GM23338 (cell line): ENCODE results near the gene ANKUB1. TPM values are rescaled to one million over a fixed set of nuclear protein-coding genes. Genes with fewer than 3 reads are reported as not detected.
A peak's percentile ranks its signal among the peaks of the same experiment; 100 is the strongest.

Experiments used
- ATAC-seq: fragments of 200-7000 bp; cut with Tn5 transposase; 3 replicates; pipeline ENCODE4 v1.9.1; 2020
- DNase-seq: peaks from one replicate; pipeline ENCODE4 v3.0.0-alpha.2; 2015; ENCODE audit warnings: low spot score
- H2AFZ ChIP-seq: fragments of 200-600 bp; sonication (generic); 2 replicates; pipeline ENCODE4 v1.8.0; 2016; ENCODE audit warnings: antibody characterized with exemption, mild to moderate bottlenecking, moderate library complexity
- H3F3A ChIP-seq: fragments of 200-600 bp; sonication (generic); replicated peaks from 2 replicates; pipeline ENCODE4 v1.8.0; 2017; ENCODE audit warnings: antibody characterized with exemption, mixed run types, low read depth
- H3K27ac ChIP-seq: fragments of 200-600 bp; sonication (generic); 2 replicates; pipeline ENCODE4 v1.6.1; 2016; ENCODE audit warnings: low read depth
- H3K27me3 ChIP-seq: fragments of 200-600 bp; sonication (generic); 2 replicates; pipeline ENCODE4 v1.8.0; 2016; ENCODE audit warnings: mild to moderate bottlenecking, mixed run types, moderate library complexity; ENCODE audit not compliant: insufficient read depth
- H3K36me3 ChIP-seq: fragments of 200-600 bp; sonication (generic); 2 replicates; pipeline ENCODE4 v1.8.0; 2016; ENCODE audit warnings: mild to moderate bottlenecking; ENCODE audit not compliant: insufficient read depth
- H3K4me1 ChIP-seq: fragments of 200-600 bp; sonication (generic); 2 replicates; pipeline ENCODE4 v1.8.0; 2016; ENCODE audit warnings: mild to moderate bottlenecking, moderate library complexity; ENCODE audit not compliant: insufficient read depth
- H3K4me2 ChIP-seq: fragments of 200-600 bp; sonication (generic); 2 replicates; pipeline ENCODE4 v1.7.1; 2017; ENCODE audit warnings: mixed run types
- H3K4me3 ChIP-seq: fragments of 200-600 bp; sonication (generic); 2 replicates; pipeline ENCODE4 v1.6.1; 2016; ENCODE audit warnings: mixed run types
- H3K79me2 ChIP-seq: fragments of 200-600 bp; sonication (generic); replicated peaks from 2 replicates; pipeline ENCODE4 v1.8.0; 2017; ENCODE audit warnings: mild to moderate bottlenecking; ENCODE audit not compliant: insufficient read depth
- H3K9me2 ChIP-seq: fragments of 200-600 bp; sonication (generic); 2 replicates; pipeline ENCODE4 v1.8.0; 2017; ENCODE audit not compliant: insufficient read depth
- H4K20me1 ChIP-seq: fragments of 200-600 bp; sonication (generic); replicated peaks from 2 replicates; pipeline ENCODE4 v1.8.0; 2017; ENCODE audit warnings: mild to moderate bottlenecking; ENCODE audit not compliant: insufficient read depth
- H3K27ac Mint-ChIP-seq: 2 replicates; pipeline ENCODE4 v1.8.0; 2020; ENCODE audit warnings: inconsistent platforms, mild to moderate bottlenecking, moderate library complexity, mixed read lengths
- H3K27me3 Mint-ChIP-seq: 3 replicates; pipeline ENCODE4 v1.8.0; 2022; ENCODE audit warnings: low read depth, mild to moderate bottlenecking, moderate library complexity, mixed read lengths, inconsistent platforms; ENCODE audit not compliant: insufficient read depth, poor library complexity
- H3K36me3 Mint-ChIP-seq: 3 replicates; pipeline ENCODE4 v1.8.0; 2021; ENCODE audit warnings: low read depth, mild to moderate bottlenecking, inconsistent platforms, moderate library complexity, mixed read lengths
- H3K4me1 Mint-ChIP-seq: 3 replicates; pipeline ENCODE4 v1.8.0; 2020; ENCODE audit warnings: mild to moderate bottlenecking, inconsistent platforms, mixed read lengths
- H3K4me3 Mint-ChIP-seq: 3 replicates; pipeline ENCODE4 v1.8.0; 2021; ENCODE audit warnings: moderate library complexity, mild to moderate bottlenecking, inconsistent platforms, mixed read lengths
- H3K9me3 Mint-ChIP-seq: 3 replicates; pipeline ENCODE4 v1.8.0; 2020; ENCODE audit warnings: moderate library complexity, mild to moderate bottlenecking, inconsistent platforms, mixed read lengths
- CREB1 ChIP-seq: fragments of 250-450 bp; sonication (Bioruptor Pico); IDR thresholded peaks from 2 replicates; pipeline ENCODE4 v1.5.0; 2020; ENCODE audit warnings: low read depth, mild to moderate bottlenecking, moderate library complexity
- EZH2 ChIP-seq: fragments of 200-600 bp; sonication (generic); IDR thresholded peaks from one replicate; pipeline ENCODE4 v1.8.0; 2017; ENCODE audit warnings: antibody characterized with exemption, mild to moderate bottlenecking, low read depth; ENCODE audit not compliant: unreplicated experiment
- EZH2phosphoT487 ChIP-seq: fragments of 200-600 bp; sonication (generic); IDR thresholded peaks from one replicate; pipeline ENCODE4 v1.8.1; 2018; ENCODE audit warnings: antibody characterized with exemption; ENCODE audit not compliant: unreplicated experiment
- JUNB ChIP-seq: IDR thresholded peaks from one replicate; pipeline ENCODE4 v1.6.1; 2016; ENCODE audit warnings: antibody characterized with exemption; ENCODE audit not compliant: unreplicated experiment
- NANOG ChIP-seq: IDR thresholded peaks from 2 replicates; pipeline ENCODE4 v1.6.1; 2016; ENCODE audit warnings: antibody characterized with exemption, borderline replicate concordance
- POLR2AphosphoS5 ChIP-seq: IDR thresholded peaks from 2 replicates; pipeline ENCODE4 v1.6.1; 2016; ENCODE audit warnings: antibody characterized with exemption, low read depth
- STAT1 ChIP-seq: IDR thresholded peaks from one replicate; pipeline ENCODE4 v1.6.1; 2016; ENCODE audit warnings: antibody characterized with exemption; ENCODE audit not compliant: unreplicated experiment
- ZNF114 ChIP-seq: fragments of 250-450 bp; sonication (Bioruptor Pico); IDR thresholded peaks from 2 replicates; pipeline ENCODE4 v1.5.0; 2020; ENCODE audit warnings: mild to moderate bottlenecking, moderate library complexity
- ZNF331 ChIP-seq: fragments of 250-450 bp; sonication (Bioruptor Pico); IDR thresholded peaks from 2 replicates; pipeline ENCODE4 v1.5.0; 2020; ENCODE audit warnings: low read depth, mild to moderate bottlenecking, moderate library complexity
- polyA plus RNA-seq: library from polyadenylated mRNA; unstranded; fragments of >200 nt; fragmentation: Nextera tagmentation; extraction: Ambion mirVana; gene quantifications from 2 replicates; pipeline ENCODE4 v1.2.1, GENCODE V29; 2016
- total RNA-seq: library from RNA; depleted of rRNA; stranded (reverse); fragments of >200 nt; shearing (Covaris generic); gene quantifications from 2 replicates; pipeline ENCODE4 v1.2.3, GENCODE V29; 2014
- TF ChIP-seq, protein P1 (sequence below), 2 experiments: fragments of 200-600 bp in 1 of 2; sonication (generic) in 1 of 2; conservative IDR thresholded peaks; 2 replicates each; pipeline versions ENCODE4 v1.5.1 to v1.6.1; 2016 to 2017; ENCODE audit warnings: antibody characterized with exemption in 2 of 2, low read depth in 2 of 2, mild to moderate bottlenecking in 2 of 2, moderate library complexity in 1 of 2
- TF ChIP-seq, protein P2 (sequence below): IDR thresholded peaks from one replicate; pipeline ENCODE4 v1.6.1; 2018; ENCODE audit warnings: antibody characterized with exemption; ENCODE audit not compliant: unreplicated experiment
- TF ChIP-seq, protein P3 (sequence below): IDR thresholded peaks from 2 replicates; pipeline ENCODE4 v1.6.1; 2016; ENCODE audit warnings: antibody characterized with exemption
- TF ChIP-seq, protein P4 (sequence below): fragments of 250-450 bp; sonication (Bioruptor Pico); IDR thresholded peaks from 2 replicates; pipeline ENCODE4 v1.5.0; 2020; ENCODE audit warnings: mild to moderate bottlenecking, moderate library complexity

Gene ANKUB1
- total and polyA plus RNA-seq, 2 experiments from 2014 or later = not detected

DNA sequence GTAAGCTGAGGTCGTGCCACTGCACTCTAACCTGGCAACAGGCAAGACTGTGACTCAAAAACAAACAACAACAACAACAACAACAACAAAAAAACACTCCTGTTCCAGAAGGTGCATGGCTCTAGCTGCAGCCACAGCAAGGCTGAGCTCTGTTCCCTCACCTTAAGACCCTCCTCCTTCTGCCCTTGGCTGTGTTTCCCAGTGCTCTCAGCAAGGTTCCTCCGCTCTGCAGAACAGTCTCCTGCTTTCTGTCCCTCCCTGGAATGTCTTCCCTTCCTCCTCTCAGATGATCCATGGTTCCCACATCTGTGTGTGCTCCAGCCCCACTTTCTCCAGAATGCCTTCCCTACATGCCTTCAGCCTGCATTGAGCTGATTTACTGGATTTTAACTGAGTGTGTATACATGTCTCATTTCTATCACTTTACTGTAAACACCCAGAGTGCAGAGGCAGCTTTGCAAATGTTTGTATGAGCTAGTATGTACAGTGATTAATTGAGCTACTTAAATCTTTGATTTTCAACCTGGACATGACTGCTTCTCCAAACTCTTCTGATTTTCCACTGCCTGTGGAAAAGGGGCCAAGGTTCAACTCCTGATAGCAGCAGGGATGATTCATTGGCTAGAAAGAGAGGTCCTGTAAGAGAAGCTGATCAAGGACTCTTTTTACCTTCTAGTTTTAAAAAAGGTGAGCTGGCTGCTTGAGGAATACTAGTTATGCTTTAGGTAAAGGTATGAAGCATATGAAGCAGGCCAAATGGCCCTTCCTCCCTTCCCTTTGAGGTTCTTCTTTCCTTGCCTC, 14.7 kb downstream of the ANKUB1 start:
- Mint-ChIP-seq H3K27ac (no peak overlapping the region), H3K27me3 (peaks cover 1% of the 10 kb centered on the region), H3K4me3 (no peak overlapping the region), H3K4me1 (peaks cover 7% of the 10 kb centered on the region; the same call in 2 of the 3 replicates), H3K36me3 (no peaks in the 10 kb centered on the region), H3K9me3 (no peaks in the 10 kb centered on the region)
- Histone ChIP-seq H4K20me1 (no peaks in the 10 kb centered on the region), H3F3A (no peaks in the 10 kb centered on the region), H2AFZ (no peak overlapping the region), H3K4me2 (no peak overlapping the region), H3K36me3 (no peaks in the 10 kb centered on the region), H3K9me2 (no peaks in the 10 kb centered on the region), H3K4me3 (no peak overlapping the region), H3K4me1 (no peaks in the 10 kb centered on the region), H3K27ac (no peak overlapping the region), H3K27me3 (no peaks in the 10 kb centered on the region), H3K79me2 (no peaks in the 10 kb centered on the region)
- DNase-seq (peak; percentile 7), ATAC-seq (peak; percentile 65)
- TF ChIP-seq JUNB = no peak
- TF ChIP-seq POLR2AphosphoS5 = no peak
- TF ChIP-seq EZH2 = no peak
- TF ChIP-seq ZNF114 = no peak
- TF ChIP-seq, protein P1, sequence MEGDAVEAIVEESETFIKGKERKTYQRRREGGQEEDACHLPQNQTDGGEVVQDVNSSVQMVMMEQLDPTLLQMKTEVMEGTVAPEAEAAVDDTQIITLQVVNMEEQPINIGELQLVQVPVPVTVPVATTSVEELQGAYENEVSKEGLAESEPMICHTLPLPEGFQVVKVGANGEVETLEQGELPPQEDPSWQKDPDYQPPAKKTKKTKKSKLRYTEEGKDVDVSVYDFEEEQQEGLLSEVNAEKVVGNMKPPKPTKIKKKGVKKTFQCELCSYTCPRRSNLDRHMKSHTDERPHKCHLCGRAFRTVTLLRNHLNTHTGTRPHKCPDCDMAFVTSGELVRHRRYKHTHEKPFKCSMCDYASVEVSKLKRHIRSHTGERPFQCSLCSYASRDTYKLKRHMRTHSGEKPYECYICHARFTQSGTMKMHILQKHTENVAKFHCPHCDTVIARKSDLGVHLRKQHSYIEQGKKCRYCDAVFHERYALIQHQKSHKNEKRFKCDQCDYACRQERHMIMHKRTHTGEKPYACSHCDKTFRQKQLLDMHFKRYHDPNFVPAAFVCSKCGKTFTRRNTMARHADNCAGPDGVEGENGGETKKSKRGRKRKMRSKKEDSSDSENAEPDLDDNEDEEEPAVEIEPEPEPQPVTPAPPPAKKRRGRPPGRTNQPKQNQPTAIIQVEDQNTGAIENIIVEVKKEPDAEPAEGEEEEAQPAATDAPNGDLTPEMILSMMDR (conservative IDR thresholded peaks at IDR 0.05; ENCODE audit: low read depth in 2 of 2) = no peak
- no peak for TF ChIP-seq EZH2phosphoT487
- no peak for TF ChIP-seq NANOG
- TF ChIP-seq, protein P2, sequence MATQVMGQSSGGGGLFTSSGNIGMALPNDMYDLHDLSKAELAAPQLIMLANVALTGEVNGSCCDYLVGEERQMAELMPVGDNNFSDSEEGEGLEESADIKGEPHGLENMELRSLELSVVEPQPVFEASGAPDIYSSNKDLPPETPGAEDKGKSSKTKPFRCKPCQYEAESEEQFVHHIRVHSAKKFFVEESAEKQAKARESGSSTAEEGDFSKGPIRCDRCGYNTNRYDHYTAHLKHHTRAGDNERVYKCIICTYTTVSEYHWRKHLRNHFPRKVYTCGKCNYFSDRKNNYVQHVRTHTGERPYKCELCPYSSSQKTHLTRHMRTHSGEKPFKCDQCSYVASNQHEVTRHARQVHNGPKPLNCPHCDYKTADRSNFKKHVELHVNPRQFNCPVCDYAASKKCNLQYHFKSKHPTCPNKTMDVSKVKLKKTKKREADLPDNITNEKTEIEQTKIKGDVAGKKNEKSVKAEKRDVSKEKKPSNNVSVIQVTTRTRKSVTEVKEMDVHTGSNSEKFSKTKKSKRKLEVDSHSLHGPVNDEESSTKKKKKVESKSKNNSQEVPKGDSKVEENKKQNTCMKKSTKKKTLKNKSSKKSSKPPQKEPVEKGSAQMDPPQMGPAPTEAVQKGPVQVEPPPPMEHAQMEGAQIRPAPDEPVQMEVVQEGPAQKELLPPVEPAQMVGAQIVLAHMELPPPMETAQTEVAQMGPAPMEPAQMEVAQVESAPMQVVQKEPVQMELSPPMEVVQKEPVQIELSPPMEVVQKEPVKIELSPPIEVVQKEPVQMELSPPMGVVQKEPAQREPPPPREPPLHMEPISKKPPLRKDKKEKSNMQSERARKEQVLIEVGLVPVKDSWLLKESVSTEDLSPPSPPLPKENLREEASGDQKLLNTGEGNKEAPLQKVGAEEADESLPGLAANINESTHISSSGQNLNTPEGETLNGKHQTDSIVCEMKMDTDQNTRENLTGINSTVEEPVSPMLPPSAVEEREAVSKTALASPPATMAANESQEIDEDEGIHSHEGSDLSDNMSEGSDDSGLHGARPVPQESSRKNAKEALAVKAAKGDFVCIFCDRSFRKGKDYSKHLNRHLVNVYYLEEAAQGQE = no peak
- TF ChIP-seq, protein P3, sequence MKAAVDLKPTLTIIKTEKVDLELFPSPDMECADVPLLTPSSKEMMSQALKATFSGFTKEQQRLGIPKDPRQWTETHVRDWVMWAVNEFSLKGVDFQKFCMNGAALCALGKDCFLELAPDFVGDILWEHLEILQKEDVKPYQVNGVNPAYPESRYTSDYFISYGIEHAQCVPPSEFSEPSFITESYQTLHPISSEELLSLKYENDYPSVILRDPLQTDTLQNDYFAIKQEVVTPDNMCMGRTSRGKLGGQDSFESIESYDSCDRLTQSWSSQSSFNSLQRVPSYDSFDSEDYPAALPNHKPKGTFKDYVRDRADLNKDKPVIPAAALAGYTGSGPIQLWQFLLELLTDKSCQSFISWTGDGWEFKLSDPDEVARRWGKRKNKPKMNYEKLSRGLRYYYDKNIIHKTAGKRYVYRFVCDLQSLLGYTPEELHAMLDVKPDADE = no peak
- no peak for TF ChIP-seq STAT1
- TF ChIP-seq ZNF331 (CRISPR knock-in tag) = no peak
- no peak for TF ChIP-seq CREB1 (CRISPR knock-in tag)
- TF ChIP-seq, protein P4, sequence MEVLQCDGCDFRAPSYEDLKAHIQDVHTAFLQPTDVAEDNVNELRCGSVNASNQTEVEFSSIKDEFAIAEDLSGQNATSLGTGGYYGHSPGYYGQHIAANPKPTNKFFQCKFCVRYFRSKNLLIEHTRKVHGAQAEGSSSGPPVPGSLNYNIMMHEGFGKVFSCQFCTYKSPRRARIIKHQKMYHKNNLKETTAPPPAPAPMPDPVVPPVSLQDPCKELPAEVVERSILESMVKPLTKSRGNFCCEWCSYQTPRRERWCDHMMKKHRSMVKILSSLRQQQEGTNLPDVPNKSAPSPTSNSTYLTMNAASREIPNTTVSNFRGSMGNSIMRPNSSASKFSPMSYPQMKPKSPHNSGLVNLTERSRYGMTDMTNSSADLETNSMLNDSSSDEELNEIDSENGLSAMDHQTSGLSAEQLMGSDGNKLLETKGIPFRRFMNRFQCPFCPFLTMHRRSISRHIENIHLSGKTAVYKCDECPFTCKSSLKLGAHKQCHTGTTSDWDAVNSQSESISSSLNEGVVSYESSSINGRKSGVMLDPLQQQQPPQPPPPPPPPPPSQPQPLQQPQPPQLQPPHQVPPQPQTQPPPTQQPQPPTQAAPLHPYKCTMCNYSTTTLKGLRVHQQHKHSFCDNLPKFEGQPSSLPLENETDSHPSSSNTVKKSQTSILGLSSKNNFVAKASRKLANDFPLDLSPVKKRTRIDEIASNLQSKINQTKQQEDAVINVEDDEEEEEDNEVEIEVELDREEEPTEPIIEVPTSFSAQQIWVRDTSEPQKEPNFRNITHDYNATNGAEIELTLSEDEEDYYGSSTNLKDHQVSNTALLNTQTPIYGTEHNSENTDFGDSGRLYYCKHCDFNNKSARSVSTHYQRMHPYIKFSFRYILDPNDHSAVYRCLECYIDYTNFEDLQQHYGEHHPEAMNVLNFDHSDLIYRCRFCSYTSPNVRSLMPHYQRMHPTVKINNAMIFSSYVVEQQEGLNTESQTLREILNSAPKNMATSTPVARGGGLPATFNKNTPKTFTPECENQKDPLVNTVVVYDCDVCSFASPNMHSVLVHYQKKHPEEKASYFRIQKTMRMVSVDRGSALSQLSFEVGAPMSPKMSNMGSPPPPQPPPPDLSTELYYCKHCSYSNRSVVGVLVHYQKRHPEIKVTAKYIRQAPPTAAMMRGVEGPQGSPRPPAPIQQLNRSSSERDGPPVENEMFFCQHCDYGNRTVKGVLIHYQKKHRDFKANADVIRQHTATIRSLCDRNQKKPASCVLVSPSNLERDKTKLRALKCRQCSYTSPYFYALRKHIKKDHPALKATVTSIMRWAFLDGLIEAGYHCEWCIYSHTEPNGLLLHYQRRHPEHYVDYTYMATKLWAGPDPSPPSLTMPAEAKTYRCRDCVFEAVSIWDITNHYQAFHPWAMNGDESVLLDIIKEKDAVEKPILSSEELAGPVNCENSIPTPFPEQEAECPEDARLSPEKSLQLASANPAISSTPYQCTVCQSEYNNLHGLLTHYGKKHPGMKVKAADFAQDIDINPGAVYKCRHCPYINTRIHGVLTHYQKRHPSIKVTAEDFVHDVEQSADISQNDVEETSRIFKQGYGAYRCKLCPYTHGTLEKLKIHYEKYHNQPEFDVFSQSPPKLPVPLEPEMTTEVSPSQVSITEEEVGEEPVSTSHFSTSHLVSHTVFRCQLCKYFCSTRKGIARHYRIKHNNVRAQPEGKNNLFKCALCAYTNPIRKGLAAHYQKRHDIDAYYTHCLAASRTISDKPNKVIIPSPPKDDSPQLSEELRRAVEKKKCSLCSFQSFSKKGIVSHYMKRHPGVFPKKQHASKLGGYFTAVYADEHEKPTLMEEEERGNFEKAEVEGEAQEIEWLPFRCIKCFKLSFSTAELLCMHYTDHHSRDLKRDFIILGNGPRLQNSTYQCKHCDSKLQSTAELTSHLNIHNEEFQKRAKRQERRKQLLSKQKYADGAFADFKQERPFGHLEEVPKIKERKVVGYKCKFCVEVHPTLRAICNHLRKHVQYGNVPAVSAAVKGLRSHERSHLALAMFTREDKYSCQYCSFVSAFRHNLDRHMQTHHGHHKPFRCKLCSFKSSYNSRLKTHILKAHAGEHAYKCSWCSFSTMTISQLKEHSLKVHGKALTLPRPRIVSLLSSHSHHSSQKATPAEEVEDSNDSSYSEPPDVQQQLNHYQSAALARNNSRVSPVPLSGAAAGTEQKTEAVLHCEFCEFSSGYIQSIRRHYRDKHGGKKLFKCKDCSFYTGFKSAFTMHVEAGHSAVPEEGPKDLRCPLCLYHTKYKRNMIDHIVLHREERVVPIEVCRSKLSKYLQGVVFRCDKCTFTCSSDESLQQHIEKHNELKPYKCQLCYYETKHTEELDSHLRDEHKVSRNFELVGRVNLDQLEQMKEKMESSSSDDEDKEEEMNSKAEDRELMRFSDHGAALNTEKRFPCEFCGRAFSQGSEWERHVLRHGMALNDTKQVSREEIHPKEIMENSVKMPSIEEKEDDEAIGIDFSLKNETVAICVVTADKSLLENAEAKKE (CRISPR knock-in tag) = no peak
